ENCODE measurements around the gene SLC27A1.
"Not testable (repeated sequence)": the region's sequence is repeated elsewhere in the genome, so short reads cannot be mapped to it uniquely, and the experiment has no call there.

Gene SLC27A1

DNA sequence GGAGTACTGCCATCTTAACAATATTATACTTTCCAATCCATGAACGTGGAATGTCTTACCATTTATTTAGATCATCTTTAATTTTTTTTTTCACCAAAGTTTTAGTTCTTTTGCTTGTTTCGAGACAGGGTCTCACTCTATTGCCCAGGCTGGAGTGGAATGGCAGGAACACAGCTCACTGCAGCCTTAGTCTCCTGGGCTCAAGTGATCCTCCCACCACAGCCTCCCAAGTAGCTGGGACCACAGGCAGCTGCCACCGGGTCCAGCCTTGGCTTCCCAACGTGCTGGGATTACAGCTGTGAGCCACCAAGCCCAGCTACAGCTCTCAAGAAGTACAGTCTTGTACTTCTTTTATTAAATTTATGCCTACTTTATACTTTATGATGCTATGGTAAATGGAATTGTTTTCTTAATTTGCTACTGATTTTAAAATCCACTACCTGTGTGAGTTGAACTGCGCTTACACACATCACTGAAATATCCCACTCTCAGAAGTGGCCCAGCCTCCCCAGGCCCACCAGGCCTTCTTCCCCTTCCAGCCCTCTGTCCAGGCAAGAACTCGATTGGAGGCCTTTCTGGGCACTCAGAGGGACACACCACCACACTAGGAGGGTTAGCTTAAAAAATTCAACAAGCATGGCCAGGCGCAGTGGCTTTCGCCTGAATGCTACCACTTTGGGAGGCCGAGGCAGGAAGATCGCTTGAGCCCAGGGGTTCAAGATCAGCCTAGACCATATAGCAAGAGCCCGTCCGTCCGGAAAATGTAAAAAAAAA is 40.1 kb downstream of the SLC27A1 start:
- no peak for DNase-seq (ENCODE audit: low read depth in 2 of 2)

GRCh38 chr19:17511724-17512573 is 41.6 kb downstream of the SLC27A1 start:
- DNase-seq (ENCODE audit: low read depth in 2 of 2): peak; percentile 75 to 90

DNA sequence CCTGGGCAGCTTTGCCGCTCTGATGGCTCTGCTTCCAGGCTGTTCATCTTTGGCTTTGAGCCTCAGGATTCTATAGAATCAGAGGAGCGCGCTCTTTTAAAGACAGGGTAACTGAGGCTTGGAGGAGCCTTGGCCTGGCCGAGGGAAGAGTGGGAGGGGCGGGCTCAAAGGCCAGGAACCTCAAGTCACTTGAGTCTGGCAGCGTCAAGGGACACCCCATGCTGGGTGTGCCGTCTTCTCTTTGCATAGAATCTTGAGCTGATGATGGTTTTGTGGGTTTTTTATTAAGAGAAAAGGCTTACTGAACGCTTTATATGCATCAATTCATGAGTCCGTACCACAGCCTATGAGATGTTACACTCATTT is 42.2 kb downstream of the SLC27A1 start:
- no peak for DNase-seq (ENCODE audit: low read depth in 2 of 2)

DNA sequence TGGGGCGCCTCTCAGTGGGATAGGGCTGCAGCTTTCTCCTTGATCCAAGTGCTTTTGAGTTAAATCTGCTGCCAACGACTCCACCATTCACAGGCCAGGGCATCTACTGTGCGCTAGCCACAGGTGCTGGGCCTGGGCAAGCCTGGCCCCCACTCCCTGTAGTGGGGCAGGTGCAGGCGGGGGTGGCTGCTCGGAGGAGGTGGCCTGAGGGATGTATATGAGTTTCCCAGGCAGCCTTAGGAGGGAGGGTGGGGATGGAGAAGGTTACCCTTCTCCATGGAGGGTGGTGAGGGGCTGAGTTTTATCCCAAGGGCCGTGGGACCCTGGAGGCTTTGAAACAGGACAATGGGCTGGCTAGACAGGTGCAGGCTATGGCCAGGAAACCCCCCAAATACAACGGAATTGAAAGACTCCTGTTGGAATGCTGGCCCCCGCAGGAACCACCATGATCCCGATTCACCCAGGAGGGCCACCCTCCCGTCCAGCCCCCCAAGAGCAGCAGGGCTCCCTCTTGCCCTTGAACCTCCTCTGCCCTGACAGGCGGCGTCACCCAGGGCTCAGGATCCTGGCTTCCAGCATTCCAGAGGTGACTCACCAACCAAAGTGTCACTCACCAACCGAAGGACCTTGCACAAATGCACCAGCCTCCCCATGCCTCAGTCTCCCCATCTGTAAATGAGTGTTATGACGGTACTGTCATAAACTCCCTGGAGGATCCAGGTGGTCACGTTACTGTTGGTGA is 45.3 kb downstream of the SLC27A1 start:
- no peak for DNase-seq (ENCODE audit: low read depth in 2 of 2)

DNA sequence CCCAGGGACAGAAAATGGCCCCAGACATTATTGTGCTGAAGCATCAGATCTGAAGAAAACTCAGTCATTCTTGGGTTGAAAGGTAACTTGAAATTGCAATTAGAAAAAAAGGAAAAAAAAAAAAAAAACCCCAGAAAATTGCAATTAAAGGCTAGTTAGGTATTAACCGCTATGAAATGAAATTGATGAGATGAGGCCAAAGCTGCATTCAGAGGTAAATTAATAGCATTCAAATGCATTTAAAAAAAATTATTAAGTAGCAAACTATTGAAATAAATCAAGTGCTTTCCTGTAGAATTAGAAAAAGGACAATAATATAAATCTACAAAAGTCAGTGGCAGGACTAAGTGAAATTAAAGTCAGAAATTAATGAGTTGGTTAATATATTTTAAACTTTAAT is 47.6 kb downstream of the SLC27A1 start:
- no peak for DNase-seq (ENCODE audit: low read depth in 2 of 2)

DNA sequence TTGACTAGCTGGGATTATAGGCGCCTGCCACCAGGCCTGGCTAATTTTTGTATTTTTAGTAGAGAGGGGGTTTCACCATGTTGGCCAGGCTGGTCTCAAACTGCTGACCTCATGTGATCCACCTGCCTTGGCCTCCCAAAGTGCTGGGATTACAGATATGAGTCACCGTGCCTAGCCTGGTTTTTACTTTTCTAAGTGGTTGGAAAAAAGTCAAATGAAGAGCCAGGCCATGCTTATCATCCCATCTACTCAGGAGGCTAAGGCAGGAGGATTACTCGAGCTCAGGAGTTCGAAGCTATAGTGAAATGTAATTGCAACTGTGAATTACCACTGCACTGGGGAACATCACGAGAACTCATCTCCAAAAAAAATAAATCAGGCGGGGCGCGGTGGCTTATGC is 48.3 kb downstream of the SLC27A1 start:
- not testable (repeated sequence) for DNase-seq (ENCODE audit: low read depth in 2 of 2)

- DNase-seq (ENCODE audit: low read depth in 2 of 2): no peak
Observed at GRCh38 chr19:17519967-17520366, 49.6 kb downstream of the SLC27A1 start.

- no peak for DNase-seq (ENCODE audit: low read depth in 2 of 2)
Observed at GRCh38 chr19:17520865-17521264, 50.5 kb downstream of the SLC27A1 start.

GRCh38 chr19:17522988-17523872 is 52.9 kb downstream of the SLC27A1 start:
- DNase-seq (ENCODE audit: low read depth in 2 of 2): peak; percentile 58 to 60

DNA sequence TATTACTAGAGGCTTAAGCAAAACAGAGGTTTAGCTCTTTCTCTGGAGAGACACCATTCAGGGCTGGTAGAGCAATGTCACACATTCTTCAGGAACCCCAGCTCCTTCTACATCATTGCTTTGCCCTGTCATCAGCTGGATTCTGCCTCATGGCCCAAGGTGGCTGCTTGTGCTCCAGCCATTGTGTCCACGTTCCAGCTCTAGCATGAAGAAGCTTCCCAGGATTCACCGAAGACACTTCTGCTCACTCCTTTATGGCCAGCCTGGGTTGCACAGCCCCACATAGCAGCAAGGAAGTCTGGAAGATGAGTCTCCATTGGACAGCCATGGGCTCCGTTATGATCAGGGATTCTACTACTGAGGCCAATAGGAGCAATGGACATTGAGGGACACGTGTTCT is 54.3 kb downstream of the SLC27A1 start:
- no peak for DNase-seq (ENCODE audit: low read depth in 2 of 2)

- DNase-seq (ENCODE audit: low read depth in 2 of 2): no peak
Observed at GRCh38 chr19:17525141-17525540, 54.8 kb downstream of the SLC27A1 start.

DNA sequence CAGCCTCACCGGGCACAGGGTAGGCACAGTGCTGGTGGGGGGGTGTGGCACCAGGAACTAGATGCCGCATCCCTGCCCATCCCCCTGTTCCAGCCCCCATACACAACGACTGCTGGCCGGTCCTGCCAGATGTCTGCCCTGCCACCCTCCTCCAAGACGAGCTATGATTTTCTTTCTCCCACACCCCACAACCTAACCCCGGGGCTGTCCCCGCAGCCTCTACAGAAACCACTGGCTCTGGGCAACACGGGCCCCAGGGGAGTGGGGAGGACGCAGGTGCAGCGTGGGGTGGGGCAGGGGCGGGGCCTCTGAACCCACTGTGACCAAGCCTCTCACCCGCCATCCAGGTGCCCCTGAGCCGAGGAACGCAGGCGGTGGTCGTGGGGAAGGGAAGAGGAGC is 56.6 kb downstream of the SLC27A1 start:
- DNase-seq (ENCODE audit: low read depth in 2 of 2): no peak

GRCh38 chr19:17527326-17527725 is 57.0 kb downstream of the SLC27A1 start:
- no peak for DNase-seq (ENCODE audit: low read depth in 2 of 2)

GRCh38 chr19:17528610-17529009 is 58.3 kb downstream of the SLC27A1 start:
- DNase-seq (ENCODE audit: low read depth in 2 of 2): no peak

GRCh38 chr19:17529239-17530158 is 59.2 kb downstream of the SLC27A1 start:
- DNase-seq (ENCODE audit: low read depth in 2 of 2): no peak

DNA sequence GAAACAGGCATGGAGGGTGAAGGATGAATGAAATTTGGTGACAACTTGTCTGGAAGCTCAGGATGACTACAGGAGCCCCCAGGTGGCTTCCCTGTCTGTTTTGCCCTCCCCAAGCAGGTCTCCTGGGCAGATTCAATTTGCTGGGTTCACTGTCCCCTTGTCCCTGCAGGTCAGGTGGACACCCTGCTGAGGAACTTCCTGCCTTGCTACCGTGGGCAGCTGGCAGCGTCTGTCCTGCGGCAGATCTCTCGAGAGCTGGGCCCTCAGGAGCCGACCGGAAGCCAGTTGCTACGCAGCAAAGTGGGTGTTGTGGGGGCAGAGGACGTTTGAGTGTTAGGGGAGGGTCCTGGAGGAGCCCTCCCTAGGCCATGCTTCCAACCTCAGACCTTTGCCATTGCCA is 60.3 kb downstream of the SLC27A1 start:
- DNase-seq (ENCODE audit: low read depth in 2 of 2): no peak

- no peak for DNase-seq (ENCODE audit: low read depth in 2 of 2)
Observed at GRCh38 chr19:17532116-17532515, 61.8 kb downstream of the SLC27A1 start.

DNA sequence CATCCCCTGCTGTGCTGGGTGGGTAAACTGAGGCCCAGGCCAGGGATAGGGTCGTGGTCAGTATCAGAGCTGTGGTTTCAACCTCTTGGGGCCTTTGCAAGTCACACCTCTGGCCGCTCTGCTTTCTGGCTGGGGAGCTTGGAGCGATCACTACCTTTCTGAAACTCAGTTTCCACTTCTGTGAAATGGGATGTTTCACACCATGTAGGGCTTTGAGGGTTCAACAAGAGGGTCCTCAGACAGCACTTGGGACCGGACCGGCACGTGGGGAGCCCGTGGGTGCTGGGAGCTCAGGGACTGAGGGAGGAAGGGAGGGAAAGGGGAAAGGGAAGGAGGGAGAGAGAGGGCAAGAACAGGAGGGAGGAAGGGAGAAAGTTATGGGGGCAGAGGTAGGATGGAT is 62.2 kb downstream of the SLC27A1 start:
- no peak for DNase-seq (ENCODE audit: low read depth in 2 of 2)

DNA sequence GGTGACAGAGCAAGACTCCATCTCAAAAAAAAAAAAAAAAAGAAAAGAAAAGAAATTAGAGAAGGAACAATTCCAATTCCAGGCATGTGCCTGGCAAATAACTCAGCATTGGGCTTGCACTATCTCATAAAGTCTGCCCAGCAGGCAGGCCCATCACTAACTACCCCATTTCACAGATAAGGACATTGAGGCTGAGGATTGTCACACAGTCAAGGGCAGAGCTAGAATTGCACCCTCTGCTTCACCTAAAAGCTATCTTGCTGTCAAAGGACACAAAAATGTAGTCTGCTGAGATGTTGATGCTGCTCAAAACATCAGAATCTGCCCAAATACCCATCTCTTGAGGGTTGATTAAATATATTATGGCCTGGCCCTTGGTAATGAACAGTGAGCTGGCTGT is 64.4 kb downstream of the SLC27A1 start:
- no peak for DNase-seq (ENCODE audit: low read depth in 2 of 2)

GRCh38 chr19:17536955-17537354 is 66.6 kb downstream of the SLC27A1 start:
- no peak for DNase-seq (ENCODE audit: low read depth in 2 of 2)
